ENCODE results near the gene FOXK2.

- TF ChIP-seq CTCF (IDR thresholded peaks at IDR 0.05), result no peak
- TF ChIP-seq NR2C2 (CRISPR knock-in tag; IDR thresholded peaks at IDR 0.05), result no peak
- TF ChIP-seq ZNF121 (CRISPR knock-in tag; IDR thresholded peaks at IDR 0.05), result no peak
- no peak for TF ChIP-seq HMGXB4 (CRISPR knock-in tag; IDR thresholded peaks at IDR 0.05)
- no peak for TF ChIP-seq USF1 (CRISPR knock-in tag; IDR thresholded peaks at IDR 0.05)
- no peak for TF ChIP-seq SP1 (CRISPR knock-in tag; conservative IDR thresholded peaks at IDR 0.05)
- TF ChIP-seq FOXP1 (CRISPR knock-in tag; IDR thresholded peaks at IDR 0.05; ENCODE audit: borderline replicate concordance), result no peak
- no peak for TF ChIP-seq MXD4 (CRISPR knock-in tag; IDR thresholded peaks at IDR 0.05; ENCODE audit: borderline replicate concordance)
- no peak for TF ChIP-seq SMAD3 (CRISPR knock-in tag; IDR thresholded peaks at IDR 0.05; ENCODE audit: borderline replicate concordance)
- no peak for TF ChIP-seq IRF2 (CRISPR knock-in tag; IDR thresholded peaks at IDR 0.05; ENCODE audit: borderline replicate concordance, low read depth)
- no peak for TF ChIP-seq ATF6 (CRISPR knock-in tag; IDR thresholded peaks at IDR 0.05)
- no peak for TF ChIP-seq MAX (CRISPR knock-in tag; IDR thresholded peaks at IDR 0.05)
- TF ChIP-seq ZNF232 (CRISPR knock-in tag; IDR thresholded peaks at IDR 0.05), result no peak
Observed at GRCh38 chr17:82493226-82493781, 26.2 kb upstream of the FOXK2 start.

Measured in WTC11 (cell line).